MM.1S (cell line): Measurements from ENCODE around the gene RNF208.

Experiments
- DNase-seq: peaks from one replicate; pipeline ENCODE4 v3.0.0-alpha.2; 2015
- H2AFZ ChIP-seq: fragments of 300-600 bp; sonication (generic); 2 replicates; pipeline ENCODE4 v1.6.0; 2016; ENCODE audit warnings: antibody characterized with exemption, low read length
- H3F3A ChIP-seq: fragments of 300-600 bp; sonication (generic); 2 replicates; pipeline ENCODE4 v1.6.1; 2016; ENCODE audit warnings: mild to moderate bottlenecking, antibody characterized with exemption, low read length, moderate library complexity, mixed read lengths; ENCODE audit not compliant: insufficient read depth
- H3K27ac ChIP-seq: fragments of 300-600 bp; sonication (generic); 2 replicates; pipeline ENCODE4 v1.5.1; 2016; ENCODE audit warnings: mild to moderate bottlenecking, low read length
- H3K27me3 ChIP-seq: fragments of 300-600 bp; sonication (generic); replicated peaks from 2 replicates; pipeline ENCODE4 v1.6.0; 2016; ENCODE audit warnings: low read length; ENCODE audit not compliant: insufficient read depth
- H3K36me3 ChIP-seq: fragments of 300-600 bp; sonication (generic); replicated peaks from 2 replicates; pipeline ENCODE4 v1.6.1; 2016; ENCODE audit warnings: mild to moderate bottlenecking, low read length, mixed read lengths; ENCODE audit not compliant: insufficient read depth
- H3K4me1 ChIP-seq: fragments of 300-600 bp; sonication (generic); 2 replicates; pipeline ENCODE4 v1.6.1; 2016; ENCODE audit warnings: low read length, mixed read lengths
- H3K4me2 ChIP-seq: fragments of 300-600 bp; sonication (generic); 2 replicates; pipeline ENCODE4 v1.6.0; 2016; ENCODE audit warnings: low read depth, low read length
- H3K4me3 ChIP-seq: fragments of 300-600 bp; sonication (generic); 2 replicates; pipeline ENCODE4 v1.5.1; 2016; ENCODE audit warnings: low read length, mixed read lengths
- H3K79me2 ChIP-seq: fragments of 300-600 bp; sonication (generic); 2 replicates; pipeline ENCODE4 v1.6.1; 2016; ENCODE audit warnings: mixed run types, low read length, mixed read lengths
- H3K9ac ChIP-seq: fragments of 300-600 bp; sonication (generic); 2 replicates; pipeline ENCODE4 v1.6.1; 2016; ENCODE audit warnings: low read length, mixed read lengths
- H3K9me2 ChIP-seq: fragments of 300-600 bp; sonication (generic); replicated peaks from 2 replicates; pipeline ENCODE4 v1.6.1; 2016; ENCODE audit warnings: mild to moderate bottlenecking, low read length, mixed read lengths; ENCODE audit not compliant: insufficient read depth
- H3K9me3 ChIP-seq: fragments of 300-600 bp; sonication (generic); replicated peaks from 2 replicates; pipeline ENCODE4 v1.6.1; 2016; ENCODE audit warnings: mild to moderate bottlenecking, low read length, mixed read lengths; ENCODE audit not compliant: insufficient read depth
- H4K20me1 ChIP-seq: fragments of 300-600 bp; sonication (generic); 2 replicates; pipeline ENCODE4 v1.6.1; 2016; ENCODE audit warnings: mild to moderate bottlenecking, low read length, moderate library complexity, mixed read lengths; ENCODE audit not compliant: insufficient read depth
- EZH2 ChIP-seq: fragments of 300-600 bp; sonication (generic); optimal IDR thresholded peaks from 2 replicates; pipeline ENCODE3; 2017; ENCODE audit warnings: low read depth, mild to moderate bottlenecking, antibody characterized with exemption, low read length, mixed read lengths
- EZH2phosphoT487 ChIP-seq: fragments of 300-600 bp; sonication (generic); IDR thresholded peaks from 2 replicates; pipeline ENCODE4 v1.6.1; 2018; ENCODE audit warnings: antibody characterized with exemption, low read length
- TF ChIP-seq, protein P1 (sequence below): fragments of 300-600 bp; sonication (generic); IDR thresholded peaks from 2 replicates; pipeline ENCODE4 v1.5.1; 2016; ENCODE audit warnings: antibody characterized with exemption, low read length, mixed read lengths

Gene RNF208

DNA sequence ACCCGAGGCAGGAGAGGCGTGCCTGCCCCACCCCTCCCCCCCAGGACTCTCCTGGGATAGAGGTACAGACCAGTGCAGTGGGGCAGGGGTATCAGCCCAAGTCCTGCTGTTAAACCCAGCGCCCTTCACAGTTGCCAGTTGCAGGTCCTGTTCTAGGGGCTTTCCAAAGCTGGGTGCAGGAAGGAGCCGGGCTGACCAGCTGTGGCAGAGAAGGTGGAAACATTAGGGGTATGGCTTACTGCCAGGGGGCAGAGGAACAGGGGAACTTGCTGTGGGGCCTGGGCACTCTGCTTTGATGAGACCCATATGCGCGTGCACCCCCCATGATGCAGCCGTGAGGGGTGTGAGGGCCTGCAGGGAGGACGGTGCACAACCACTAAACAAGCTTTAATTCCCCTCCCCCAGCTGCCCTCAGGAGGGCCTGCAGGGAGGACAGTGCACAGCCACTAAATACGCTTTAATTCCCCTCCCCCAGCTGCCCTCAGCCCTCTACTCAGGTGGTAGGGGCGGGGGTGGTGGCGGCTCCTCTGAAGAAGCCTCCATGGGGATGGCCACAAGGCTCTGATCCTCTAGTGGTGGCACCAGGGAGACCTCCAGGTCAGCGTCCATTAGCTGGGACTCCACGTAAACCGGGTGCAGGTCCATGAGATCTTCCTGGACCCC, 51.4 kb downstream of the RNF208 start:
- H3K4me1 ChIP-seq, result no peaks in the 10 kb centered on the region
- no peak overlapping the region for H3K4me2 ChIP-seq
- no peaks in the 10 kb centered on the region for H3F3A ChIP-seq
- no peaks in the 10 kb centered on the region for H3K9me2 ChIP-seq
- no peak overlapping the region for H3K27ac ChIP-seq
- H3K36me3 ChIP-seq, result no peaks in the 10 kb centered on the region
- H4K20me1 ChIP-seq, result no peaks in the 10 kb centered on the region
- H3K4me3 ChIP-seq, result no peak overlapping the region
- no peaks in the 10 kb centered on the region for H3K9me3 ChIP-seq
- no peak overlapping the region for H2AFZ ChIP-seq
- no peak for DNase-seq
- no peak for TF ChIP-seq EZH2phosphoT487
- TF ChIP-seq, protein P1, sequence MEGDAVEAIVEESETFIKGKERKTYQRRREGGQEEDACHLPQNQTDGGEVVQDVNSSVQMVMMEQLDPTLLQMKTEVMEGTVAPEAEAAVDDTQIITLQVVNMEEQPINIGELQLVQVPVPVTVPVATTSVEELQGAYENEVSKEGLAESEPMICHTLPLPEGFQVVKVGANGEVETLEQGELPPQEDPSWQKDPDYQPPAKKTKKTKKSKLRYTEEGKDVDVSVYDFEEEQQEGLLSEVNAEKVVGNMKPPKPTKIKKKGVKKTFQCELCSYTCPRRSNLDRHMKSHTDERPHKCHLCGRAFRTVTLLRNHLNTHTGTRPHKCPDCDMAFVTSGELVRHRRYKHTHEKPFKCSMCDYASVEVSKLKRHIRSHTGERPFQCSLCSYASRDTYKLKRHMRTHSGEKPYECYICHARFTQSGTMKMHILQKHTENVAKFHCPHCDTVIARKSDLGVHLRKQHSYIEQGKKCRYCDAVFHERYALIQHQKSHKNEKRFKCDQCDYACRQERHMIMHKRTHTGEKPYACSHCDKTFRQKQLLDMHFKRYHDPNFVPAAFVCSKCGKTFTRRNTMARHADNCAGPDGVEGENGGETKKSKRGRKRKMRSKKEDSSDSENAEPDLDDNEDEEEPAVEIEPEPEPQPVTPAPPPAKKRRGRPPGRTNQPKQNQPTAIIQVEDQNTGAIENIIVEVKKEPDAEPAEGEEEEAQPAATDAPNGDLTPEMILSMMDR, result no peak
- no peak for TF ChIP-seq EZH2
- no peaks in the 10 kb centered on the region for H3K79me2 ChIP-seq
- H3K9ac ChIP-seq, result no peak overlapping the region
- H3K27me3 ChIP-seq, result peaks cover 65% of the 10 kb centered on the region
